Left cardiac atrium (tissue), 4 donors: Measurements from ENCODE around the gene IL1RAPL2. TPM values are rescaled to one million over a fixed set of nuclear protein-coding genes. Genes with fewer than 3 reads are reported as not detected.
"Not testable (repeated sequence)": the region's sequence is repeated elsewhere in the genome, so short reads cannot be mapped to it uniquely, and the experiment has no call there.

Experiments
- ATAC-seq, 2 donors: fragments of 200-7000 bp; cut with Tn5 transposase; one replicate each; pipeline ENCODE4 v1.9.1; 2020; ENCODE audit warnings: mild to moderate bottlenecking in 2 of 2, moderate library complexity in 2 of 2
- DNase-seq: peaks from one replicate; pipeline ENCODE4 v3.0.0-alpha.2; 2020
- intact Hi-C, 2 donors: fragments of 100-400 bp; cut with DNase I; formaldehyde crosslinking; loops; one replicate each; pipeline versions ENCODE4 v1.14.1 to v1.15.1; 2022 to 2023
- total RNA-seq, 2 donors: library from RNA; stranded (reverse); fragmentation: NEBNext Ultra II Directional; extraction: Animal tissue kit (Norgen Biotek cat#: 25700); gene quantifications; one replicate each; pipeline ENCODE4 v1.2.1, GENCODE V29; 2021
- donor health status: DM: no; HTN: yes; CAD: no.
- donor health status: DM: no; HTN: yes; CAD: no; lungs with severe emphysema.
- donor health status: DM: yes; HTN: yes; CAD: no.
- donor health status: Dilated cardiomyopathy.

The IL1RAPL2 gene
- total RNA-seq, 2 donors from 2014 or later = 0.09 TPM; not detected in 1

GRCh38 chrX:104665691-104666090 lies 99.7 kb downstream of the IL1RAPL2 start:
- DNase-seq = no peak
- no peak for ATAC-seq
- intact Hi-C loops = loop anchor here (5.0 to 10.0 kb wide), 2 partner anchors 257 to 259 kb away; no protein-coding TSS in a partner anchor

- intact Hi-C loops = loop anchor here (5.0 to 10.0 kb wide), 2 partner anchors 254 to 256 kb away; no protein-coding TSS in a partner anchor
- DNase-seq = no peak
- no peak for ATAC-seq
These were observed 102.6 kb downstream of the IL1RAPL2 start for GRCh38 chrX:104668550-104668949.

GRCh38 chrX:104669063-104669462 lies 103.1 kb downstream of the IL1RAPL2 start:
- no peak for ATAC-seq
- intact Hi-C loops = loop anchor here (5.0 to 10.0 kb wide), 2 partner anchors 253 to 256 kb away; no protein-coding TSS in a partner anchor
- DNase-seq = no peak

GRCh38 chrX:104670051-104670450 lies 104.1 kb downstream of the IL1RAPL2 start:
- ATAC-seq = no peak
- DNase-seq = no peak
- intact Hi-C loops = no loop called here

GRCh38 chrX:104677517-104677916 lies 111.5 kb downstream of the IL1RAPL2 start:
- DNase-seq, ATAC-seq, intact Hi-C loops: not testable (repeated sequence)

GRCh38 chrX:104679175-104679574 lies 113.2 kb downstream of the IL1RAPL2 start:
- intact Hi-C loops = no loop called here
- no peak for ATAC-seq
- DNase-seq = no peak

GRCh38 chrX:104681214-104681613 lies 115.2 kb downstream of the IL1RAPL2 start:
- ATAC-seq (no peak), DNase-seq (no peak)
- intact Hi-C loops = no loop called here

GRCh38 chrX:104684077-104684476 lies 118.1 kb downstream of the IL1RAPL2 start:
- intact Hi-C loops = no loop called here
- no peak for ATAC-seq
- no peak for DNase-seq

- no peak for ATAC-seq
- intact Hi-C loops = no loop called here
- DNase-seq = no peak
These were observed 129.6 kb downstream of the IL1RAPL2 start for GRCh38 chrX:104695593-104695992.

- ATAC-seq = no peak
- no peak for DNase-seq
- intact Hi-C loops = no loop called here
These were observed 130.7 kb downstream of the IL1RAPL2 start for GRCh38 chrX:104696667-104697066.

GRCh38 chrX:104697294-104697693 lies 131.3 kb downstream of the IL1RAPL2 start:
- intact Hi-C loops = no loop called here
- DNase-seq (no peak), ATAC-seq (no peak)

- ATAC-seq = no peak
- intact Hi-C loops = no loop called here
- no peak for DNase-seq
These were observed 141.0 kb downstream of the IL1RAPL2 start for GRCh38 chrX:104707042-104707441.

- ATAC-seq (no peak), DNase-seq (no peak)
- intact Hi-C loops = no loop called here
These were observed 141.6 kb downstream of the IL1RAPL2 start for GRCh38 chrX:104707572-104707971.

- ATAC-seq (no peak), DNase-seq (no peak)
- intact Hi-C loops = no loop called here
These were observed 146.5 kb downstream of the IL1RAPL2 start for GRCh38 chrX:104712515-104712914.

- DNase-seq (no peak), ATAC-seq (no peak)
- intact Hi-C loops = no loop called here
These were observed 155.9 kb downstream of the IL1RAPL2 start for GRCh38 chrX:104721854-104722253.

- DNase-seq (no peak), ATAC-seq (no peak)
- intact Hi-C loops = no loop called here
These were observed 162.5 kb downstream of the IL1RAPL2 start for GRCh38 chrX:104728456-104728855.

- intact Hi-C loops = no loop called here
- no peak for ATAC-seq
- DNase-seq = no peak
These were observed 176.4 kb downstream of the IL1RAPL2 start for GRCh38 chrX:104742355-104742754.

- ATAC-seq (no peak), DNase-seq (no peak)
- intact Hi-C loops = no loop called here
These were observed 179.2 kb downstream of the IL1RAPL2 start for GRCh38 chrX:104745152-104745551.

- ATAC-seq = peak; percentile 15 to 78
- no peak for DNase-seq
- intact Hi-C loops = no loop called here
These were observed 184.1 kb downstream of the IL1RAPL2 start for GRCh38 chrX:104749951-104750610.

- no peak for DNase-seq
- intact Hi-C loops = no loop called here
- ATAC-seq = no peak
These were observed 196.6 kb downstream of the IL1RAPL2 start for GRCh38 chrX:104762641-104763040.

GRCh38 chrX:104789784-104790183 lies 223.8 kb downstream of the IL1RAPL2 start:
- ATAC-seq (no peak), DNase-seq (no peak)
- intact Hi-C loops = no loop called here
